Tibial nerve (tissue), 4 donors: ENCODE results near the gene KIF2A. TPM values are rescaled to one million over a fixed set of nuclear protein-coding genes. Genes with fewer than 3 reads are reported as not detected.

ENCODE experiments used
- DNase-seq, 2 donors: peaks; one replicate each; pipeline ENCODE4 v3.0.0-alpha.2; 2019; ENCODE audit warnings: low spot score in 2 of 2
- H3K27ac ChIP-seq, 4 donors: fragments of 200-600 bp; sonication (generic) in 3 of 4; one replicate each; pipeline ENCODE4 v1.5.1; 2017 to 2019; ENCODE audit warnings: mild to moderate bottlenecking in 1 of 4
- H3K27me3 ChIP-seq, 2 donors: fragments of 200-600 bp; sonication (generic) in 1 of 2; one replicate each; pipeline versions ENCODE4 v1.5.1 to v1.6.0; 2017 to 2019
- H3K36me3 ChIP-seq, 3 donors: fragments of 200-600 bp; sonication (generic); one replicate each; pipeline ENCODE4 v1.5.1; 2018 to 2019
- H3K4me1 ChIP-seq, 4 donors: fragments of 200-600 bp; sonication (generic) in 3 of 4; one replicate each; pipeline ENCODE4 v1.5.1; 2017 to 2019
- H3K4me3 ChIP-seq, 4 donors: fragments of 200-600 bp; sonication (generic) in 3 of 4; one replicate each; pipeline ENCODE4 v1.5.1; 2017 to 2019; ENCODE audit warnings: mild to moderate bottlenecking in 1 of 4, moderate library complexity in 1 of 4
- H3K9me3 ChIP-seq, 4 donors: fragments of 200-600 bp; sonication (generic) in 3 of 4; one replicate each; pipeline ENCODE4 v1.5.1; 2017 to 2019
- CTCF ChIP-seq, 5 experiments: fragments of 200-600 bp in 3 of 5; fragments of 450-650 bp in 2 of 5; sonication (generic) in 3 of 5; IDR thresholded peaks; one replicate each; pipeline ENCODE4 v1.5.1; 2016 to 2019; ENCODE audit warnings: antibody characterized with exemption in 5 of 5, mild to moderate bottlenecking in 3 of 5, moderate library complexity in 2 of 5
- EP300 ChIP-seq, 2 donors: sonication (generic); formaldehyde crosslinking; IDR thresholded peaks; one replicate each; pipeline ENCODE4 v1.6.1; 2017; ENCODE audit warnings: antibody characterized with exemption in 2 of 2, mild to moderate bottlenecking in 1 of 2
- POLR2A ChIP-seq, 2 donors: fragments of 450-650 bp; IDR thresholded peaks; one replicate each; pipeline ENCODE4 v1.6.1; 2017; ENCODE audit warnings: antibody characterized with exemption in 2 of 2, mild to moderate bottlenecking in 2 of 2, moderate library complexity in 2 of 2
- WGBS, 2 donors: methylation state at CpG; one replicate each; pipeline ENCODE4 v1.1.5; 2018; 5-methylcytosine and 5-hydroxymethylcytosine counted together
- total RNA-seq, 4 donors: library from RNA; depleted of rRNA; stranded (reverse); fragments of >200 nt; gene quantifications; one replicate each; pipeline ENCODE4 v1.1.0, GENCODE V29; 2016

Gene KIF2A
- total RNA-seq, 4 donors from 2014 or later, result 28.5 to 60.3 (median 44.9) TPM

DNA sequence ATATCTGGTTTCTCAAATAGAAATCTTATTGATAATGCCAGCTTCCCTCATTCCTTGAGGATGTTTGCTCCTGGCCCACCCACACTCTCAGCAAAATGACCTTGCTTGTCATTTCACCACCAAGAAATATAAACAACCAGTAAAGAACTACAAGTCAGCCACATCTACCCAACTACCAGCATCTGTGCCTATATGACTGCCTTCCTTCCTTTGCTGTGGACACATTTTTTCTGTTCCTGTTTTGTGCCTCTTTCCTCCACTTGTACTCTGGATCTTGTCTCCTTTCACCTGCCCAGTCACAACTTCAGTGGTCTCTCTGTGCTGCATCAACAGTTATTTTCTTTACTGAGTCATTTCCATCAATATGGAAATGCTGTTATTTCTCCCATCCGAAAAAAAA is 20.3 kb downstream of the KIF2A start:
- H3K9me3 ChIP-seq, result no peaks in the 10 kb centered on the region
- WGBS, 2 donors, result 92 to 96% methylated on average over 1 of the region's 1 CpG
- H3K36me3 ChIP-seq, result peaks cover 0 to 14% (median 0%) of the 10 kb centered on the region in 3 donors
- no peaks in the 10 kb centered on the region for H3K27me3 ChIP-seq
- H3K27ac ChIP-seq, result no peak overlapping the region
- peaks cover 0 to 47% (median 4%) of the 10 kb centered on the region in 4 donors for H3K4me1 ChIP-seq
- no peak overlapping the region for H3K4me3 ChIP-seq
- DNase-seq, result no peak
- no peak for TF ChIP-seq EP300 (IDR thresholded peaks at IDR 0.05)
- TF ChIP-seq CTCF (IDR thresholded peaks at IDR 0.05), result no peak
- no peak for TF ChIP-seq POLR2A (IDR thresholded peaks at IDR 0.05)

- H3K9me3 ChIP-seq, result no peaks in the 10 kb centered on the region
- no peak overlapping the region for H3K27ac ChIP-seq
- 89% methylated on average over 4 of the region's 4 CpGs for WGBS, 2 donors
- H3K27me3 ChIP-seq, result no peaks in the 10 kb centered on the region
- no peak for DNase-seq
- no peak overlapping the region for H3K4me3 ChIP-seq
- peaks cover 0 to 10% (median 0%) of the 10 kb centered on the region in 3 donors for H3K36me3 ChIP-seq
- no peak for TF ChIP-seq CTCF (IDR thresholded peaks at IDR 0.05)
- no peak for TF ChIP-seq POLR2A (IDR thresholded peaks at IDR 0.05)
- no peak for TF ChIP-seq EP300 (IDR thresholded peaks at IDR 0.05)
- peaks cover 0 to 51% (median 5%) of the 10 kb centered on the region in 4 donors for H3K4me1 ChIP-seq
These were observed 20.7 kb downstream of the KIF2A start for GRCh38 chr5:62326702-62327101.

- H3K27ac ChIP-seq, result no peak overlapping the region
- no peaks in the 10 kb centered on the region for H3K9me3 ChIP-seq
- peaks cover 0 to 8% (median 0%) of the 10 kb centered on the region in 3 donors for H3K36me3 ChIP-seq
- no peaks in the 10 kb centered on the region for H3K27me3 ChIP-seq
- H3K4me1 ChIP-seq, result peaks cover 0 to 56% (median 7%) of the 10 kb centered on the region in 4 donors
- DNase-seq, result no peak
- 70 to 76% methylated on average over 9 of the region's 9 CpGs for WGBS, 2 donors
- H3K4me3 ChIP-seq, result no peak overlapping the region
- TF ChIP-seq POLR2A (IDR thresholded peaks at IDR 0.05) (no peak), EP300 (IDR thresholded peaks at IDR 0.05) (no peak), CTCF (IDR thresholded peaks at IDR 0.05) (no peak)
These were observed 21.4 kb downstream of the KIF2A start for GRCh38 chr5:62327138-62328053.

DNA sequence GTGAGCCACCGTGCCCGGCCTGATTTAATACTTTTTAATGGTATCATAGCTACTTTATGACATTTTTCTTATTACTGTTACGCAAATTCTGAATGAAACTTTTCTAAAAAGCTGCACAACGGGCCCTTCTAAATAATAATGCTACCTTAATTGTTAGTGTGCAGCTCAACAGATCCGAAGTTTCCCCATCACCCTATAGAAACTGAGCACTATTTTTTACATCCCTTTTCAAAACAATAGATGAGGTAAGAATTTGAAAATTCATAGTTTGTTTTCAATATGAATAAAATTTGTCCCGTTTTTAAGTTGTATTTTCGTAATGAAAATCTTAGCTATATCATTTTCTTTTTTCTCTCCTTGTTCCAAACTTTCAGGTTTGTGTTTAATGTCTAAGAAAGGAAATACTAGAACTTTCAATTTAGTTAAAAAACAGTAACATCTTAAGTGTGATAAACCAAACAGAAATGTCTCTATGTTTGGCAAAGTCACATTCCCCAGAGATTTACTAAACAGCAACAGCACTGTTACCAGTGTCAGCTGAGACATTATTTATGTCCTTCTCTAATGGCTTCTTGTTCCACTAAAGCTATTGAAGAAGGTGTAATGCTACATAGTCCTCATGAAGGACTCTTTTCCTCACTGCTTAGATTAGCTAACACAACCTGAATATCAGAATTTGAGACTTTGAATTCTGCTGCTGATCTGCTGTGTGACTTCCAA is 22.9 kb downstream of the KIF2A start:
- Histone ChIP-seq H3K36me3 (peaks cover 0 to 5% (median 0%) of the 10 kb centered on the region in 3 donors), H3K4me1 (peaks cover 0 to 63% (median 7%) of the 10 kb centered on the region in 4 donors), H3K27me3 (no peaks in the 10 kb centered on the region), H3K9me3 (no peaks in the 10 kb centered on the region), H3K4me3 (no peak overlapping the region), H3K27ac (no peak overlapping the region)
- WGBS, 2 donors, result 70 to 74% methylated on average over 7 of the region's 7 CpGs
- TF ChIP-seq EP300 (IDR thresholded peaks at IDR 0.05), result no peak
- no peak for DNase-seq

- TF ChIP-seq CTCF (IDR thresholded peaks at IDR 0.05), result no peak
- no peak for TF ChIP-seq POLR2A (IDR thresholded peaks at IDR 0.05)
- no peak for TF ChIP-seq EP300 (IDR thresholded peaks at IDR 0.05)
- no peaks in the 10 kb centered on the region for H3K36me3 ChIP-seq
- H3K27ac ChIP-seq, result no peak overlapping the region
- H3K9me3 ChIP-seq, result no peaks in the 10 kb centered on the region
- no peak for DNase-seq
- peaks cover 0 to 65% (median 7%) of the 10 kb centered on the region in 4 donors for H3K4me1 ChIP-seq
- no peaks in the 10 kb centered on the region for H3K27me3 ChIP-seq
- 94 to 100% methylated on average over 1 of the region's 1 CpG for WGBS, 2 donors
- no peak overlapping the region for H3K4me3 ChIP-seq
These were observed 24.3 kb downstream of the KIF2A start for GRCh38 chr5:62330302-62330701.
